DOHH2 (cell line): ENCODE data around the gene PRRG3.

Experiments
- H3F3A ChIP-seq: fragments of 200-600 bp; sonication (generic), shearing (Covaris generic); 2 replicates; pipeline ENCODE4 v1.6.0; 2016; ENCODE audit warnings: antibody characterized with exemption, mild to moderate bottlenecking; ENCODE audit not compliant: control insufficient read depth, insufficient read depth
- H3K27ac ChIP-seq: fragments of 200-600 bp; sonication (generic); 2 replicates; pipeline ENCODE4 v1.5.1; 2014; ENCODE audit warnings: low read depth, mild to moderate bottlenecking, low read length, moderate library complexity
- H3K27me3 ChIP-seq: fragments of 200-600 bp; sonication (generic); 2 replicates; pipeline ENCODE4 v1.6.1; 2014; ENCODE audit warnings: mild to moderate bottlenecking, low read length, mixed read lengths; ENCODE audit not compliant: control insufficient read depth
- H3K36me3 ChIP-seq: fragments of 200-600 bp; sonication (generic); 2 replicates; pipeline ENCODE4 v1.6.1; 2014; ENCODE audit warnings: mild to moderate bottlenecking, low read length, moderate library complexity, mixed read lengths; ENCODE audit not compliant: control insufficient read depth
- H3K4me1 ChIP-seq: fragments of 200-600 bp; sonication (generic); 2 replicates; pipeline ENCODE4 v1.6.1; 2014; ENCODE audit warnings: mild to moderate bottlenecking, low read length, mixed read lengths; ENCODE audit not compliant: control insufficient read depth
- H3K4me2 ChIP-seq: fragments of 200-600 bp; sonication (generic); 2 replicates; pipeline ENCODE4 v1.6.0; 2014; ENCODE audit warnings: mild to moderate bottlenecking, low read length, moderate library complexity
- H3K4me3 ChIP-seq: fragments of 200-600 bp; sonication (generic); 2 replicates; pipeline ENCODE4 v1.5.1; 2014; ENCODE audit warnings: mild to moderate bottlenecking, low read length, mixed read lengths
- H3K79me2 ChIP-seq: fragments of 200-600 bp; sonication (generic); 2 replicates; pipeline ENCODE4 v1.6.1; 2014; ENCODE audit warnings: mild to moderate bottlenecking, low read length, mixed read lengths; ENCODE audit not compliant: control insufficient read depth
- H3K9me2 ChIP-seq: fragments of 200-600 bp; sonication (generic); replicated peaks from 2 replicates; pipeline ENCODE4 v1.6.1; 2014; ENCODE audit warnings: mild to moderate bottlenecking, low read length, mixed read lengths; ENCODE audit not compliant: control insufficient read depth
- H3K9me3 ChIP-seq: fragments of 200-600 bp; sonication (generic); 2 replicates; pipeline ENCODE4 v1.6.1; 2014; ENCODE audit warnings: antibody characterized with exemption, low read length, mixed read lengths; ENCODE audit not compliant: control insufficient read depth, insufficient read depth
- H4K20me1 ChIP-seq: fragments of 200-600 bp; sonication (generic); 2 replicates; pipeline ENCODE4 v1.6.0; 2014; ENCODE audit warnings: low read depth, mild to moderate bottlenecking, antibody characterized with exemption, low read length, moderate library complexity; ENCODE audit not compliant: control insufficient read depth, insufficient read depth
- CTCF ChIP-seq: fragments of 200-600 bp; sonication (generic); IDR thresholded peaks from one replicate; pipeline ENCODE4 v1.5.1; 2014; ENCODE audit warnings: antibody characterized with exemption, mild to moderate bottlenecking, low read depth, low read length; ENCODE audit not compliant: poor library complexity, severe bottlenecking
- EZH2phosphoT487 ChIP-seq: fragments of 200-600 bp; sonication (generic); IDR thresholded peaks from 2 replicates; pipeline ENCODE4 v1.6.1; 2017; ENCODE audit warnings: borderline replicate concordance, mild to moderate bottlenecking, antibody characterized with exemption, low read length, moderate library complexity, mixed read lengths

The PRRG3 gene

DNA sequence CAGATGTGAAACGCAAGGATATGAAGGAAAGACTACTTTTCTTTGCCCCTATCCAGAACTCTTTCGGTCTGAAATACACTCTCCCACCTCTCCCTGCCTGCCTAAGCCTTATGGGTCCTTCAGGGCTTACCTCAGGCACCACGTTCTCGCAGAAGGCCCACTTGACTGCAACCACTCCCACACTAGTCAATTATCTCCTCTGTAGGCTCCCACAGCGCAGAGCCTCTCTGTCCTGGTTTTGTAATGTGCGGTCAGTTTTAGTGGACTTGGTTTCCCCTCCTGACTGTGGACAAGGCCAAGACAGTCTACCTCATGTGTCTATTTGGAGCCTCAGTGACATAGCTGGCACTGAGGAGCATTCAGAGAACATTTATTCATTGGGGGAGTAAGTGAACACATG, 50.4 kb downstream of the PRRG3 start:
- Histone ChIP-seq H3K79me2 (no peaks in the 10 kb centered on the region), H3K9me2 (no peaks in the 10 kb centered on the region), H3K4me3 (no peak overlapping the region), H3F3A (no peaks in the 10 kb centered on the region), H3K4me1 (no peaks in the 10 kb centered on the region), H3K27me3 (no peaks in the 10 kb centered on the region), H3K4me2 (no peak overlapping the region), H3K9me3 (no peaks in the 10 kb centered on the region), H3K27ac (no peak overlapping the region), H4K20me1 (no peaks in the 10 kb centered on the region), H3K36me3 (no peaks in the 10 kb centered on the region)
- TF ChIP-seq EZH2phosphoT487, result no peak
- no peak for TF ChIP-seq CTCF

GRCh38 chrX:151746502-151746901, 51.2 kb downstream of the PRRG3 start:
- TF ChIP-seq CTCF (no peak), EZH2phosphoT487 (no peak)
- Histone ChIP-seq H3K4me3 (no peak overlapping the region), H3K36me3 (no peaks in the 10 kb centered on the region), H3F3A (no peaks in the 10 kb centered on the region), H3K27ac (no peak overlapping the region), H3K4me2 (no peak overlapping the region), H3K79me2 (no peaks in the 10 kb centered on the region), H3K27me3 (no peaks in the 10 kb centered on the region), H3K4me1 (no peaks in the 10 kb centered on the region), H4K20me1 (no peaks in the 10 kb centered on the region), H3K9me3 (no peaks in the 10 kb centered on the region), H3K9me2 (no peaks in the 10 kb centered on the region)

- Histone ChIP-seq H3K27me3 (no peaks in the 10 kb centered on the region), H3K9me2 (no peaks in the 10 kb centered on the region)
- TF ChIP-seq CTCF (no peak), EZH2phosphoT487 (no peak)
These were observed 55.3 kb downstream of the PRRG3 start for GRCh38 chrX:151750511-151750910.

GRCh38 chrX:151752847-151753246, 57.6 kb downstream of the PRRG3 start:
- no peaks in the 10 kb centered on the region for H3K9me3 ChIP-seq
- H3K27ac ChIP-seq, result no peak overlapping the region
- H3K4me2 ChIP-seq, result no peak overlapping the region
- H3K4me1 ChIP-seq, result no peaks in the 10 kb centered on the region
- no peaks in the 10 kb centered on the region for H3K27me3 ChIP-seq
- no peaks in the 10 kb centered on the region for H4K20me1 ChIP-seq
- H3F3A ChIP-seq, result no peaks in the 10 kb centered on the region
- no peak overlapping the region for H3K4me3 ChIP-seq
- no peaks in the 10 kb centered on the region for H3K36me3 ChIP-seq
- H3K79me2 ChIP-seq, result no peaks in the 10 kb centered on the region
- no peaks in the 10 kb centered on the region for H3K9me2 ChIP-seq
- no peak for TF ChIP-seq EZH2phosphoT487
- no peak for TF ChIP-seq CTCF

More at GRCh38 chrX:151750511-151750910, 55.3 kb downstream of the PRRG3 start:
- no peaks in the 10 kb centered on the region for H3K4me1 ChIP-seq
- no peak overlapping the region for H3K4me3 ChIP-seq
- H3K9me3 ChIP-seq, result no peaks in the 10 kb centered on the region
- no peaks in the 10 kb centered on the region for H4K20me1 ChIP-seq
- H3K27ac ChIP-seq, result no peak overlapping the region
- no peak overlapping the region for H3K4me2 ChIP-seq
- no peaks in the 10 kb centered on the region for H3K79me2 ChIP-seq
- no peaks in the 10 kb centered on the region for H3F3A ChIP-seq
- no peaks in the 10 kb centered on the region for H3K36me3 ChIP-seq
